HG03175 (cell line): ENCODE results near the gene VPS18.
"Not testable (repeated sequence)": the region's sequence is repeated elsewhere in the genome, so short reads cannot be mapped to it uniquely, and the experiment has no call there.

Source experiments
- ATAC-seq: cut with Tn5 transposase; IDR thresholded peaks from one replicate; pipeline ENCODE4 v1.9.1; 2021; ENCODE audit warnings: mild to moderate bottlenecking, moderate library complexity; ENCODE audit not compliant: unreplicated experiment

The VPS18 gene

GRCh38 chr15:40893733-40894680, at the start of gene VPS18:
VPS18 (plus strand) TSS chr15:40894450; CDS start chr15:40894769, 319 bp downstream.
- peak; percentile 89 for ATAC-seq

- peak; percentile 22 for ATAC-seq
These were observed 49.6 kb upstream of the VPS18 start for GRCh38 chr15:40844696-40845030.

GRCh38 chr15:40845036-40845435, 49.2 kb upstream of the VPS18 start:
- no peak for ATAC-seq

- ATAC-seq = no peak
These were observed 48.6 kb upstream of the VPS18 start for GRCh38 chr15:40845511-40846284.

GRCh38 chr15:40846841-40847222, 47.4 kb upstream of the VPS18 start:
- no peak for ATAC-seq

- no peak for ATAC-seq
These were observed 46.9 kb upstream of the VPS18 start for GRCh38 chr15:40847223-40847961.

GRCh38 chr15:40850576-40851112, 43.6 kb upstream of the VPS18 start:
- ATAC-seq = no peak

GRCh38 chr15:40852529-40852928, 41.7 kb upstream of the VPS18 start:
- no peak for ATAC-seq

GRCh38 chr15:40853241-40853890, 40.9 kb upstream of the VPS18 start:
- ATAC-seq = no peak

GRCh38 chr15:40854161-40854560, 40.1 kb upstream of the VPS18 start:
- no peak for ATAC-seq

GRCh38 chr15:40855706-40856234, 38.5 kb upstream of the VPS18 start:
- no peak for ATAC-seq

GRCh38 chr15:40856746-40857145, 37.5 kb upstream of the VPS18 start:
- no peak for ATAC-seq

- ATAC-seq = peak; percentile 75
These were observed 36.5 kb upstream of the VPS18 start for GRCh38 chr15:40857601-40858341.

- ATAC-seq = no peak
These were observed 35.5 kb upstream of the VPS18 start for GRCh38 chr15:40858706-40859105.

GRCh38 chr15:40859206-40859851, 34.9 kb upstream of the VPS18 start:
- peak; percentile 68 for ATAC-seq

- not testable (repeated sequence) for ATAC-seq
These were observed 33.1 kb upstream of the VPS18 start for GRCh38 chr15:40861147-40861546.

- ATAC-seq = no peak
These were observed 30.5 kb upstream of the VPS18 start for GRCh38 chr15:40863660-40864270.

GRCh38 chr15:40867199-40867598, 27.1 kb upstream of the VPS18 start:
- no peak for ATAC-seq

- ATAC-seq = no peak
These were observed 24.6 kb upstream of the VPS18 start for GRCh38 chr15:40869686-40870085.
